DMS153 treated with DMSO at 0.1 percent for 48 hours (cell line): ENCODE results near the gene KCNJ11.

Experiments used
- DNase-seq: peaks from one replicate; lab custom pipeline; 2025; ENCODE audit not compliant: unreplicated experiment; lab: John Stamatoyannopoulos, UW

The KCNJ11 gene

DNA sequence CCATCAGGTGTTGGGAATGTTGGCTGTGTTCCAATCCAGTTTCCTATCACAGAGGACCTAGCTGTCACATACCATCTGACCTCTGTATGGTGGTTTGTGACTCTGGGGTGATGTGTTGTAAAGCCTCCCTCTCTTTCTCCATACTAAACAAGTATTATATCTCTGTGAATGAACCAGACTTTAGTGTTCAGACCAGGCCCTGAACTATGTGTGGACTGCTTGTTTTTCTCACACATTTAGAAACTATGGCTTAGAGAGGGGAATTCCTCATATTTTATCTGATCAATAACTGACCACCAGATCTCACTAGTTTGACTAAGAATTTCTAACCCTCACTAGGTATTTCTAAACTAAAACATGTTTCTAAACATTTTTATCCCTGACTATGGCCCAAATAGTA lies 19.4 kb downstream of the KCNJ11 start:
- no peak for DNase-seq

DNA sequence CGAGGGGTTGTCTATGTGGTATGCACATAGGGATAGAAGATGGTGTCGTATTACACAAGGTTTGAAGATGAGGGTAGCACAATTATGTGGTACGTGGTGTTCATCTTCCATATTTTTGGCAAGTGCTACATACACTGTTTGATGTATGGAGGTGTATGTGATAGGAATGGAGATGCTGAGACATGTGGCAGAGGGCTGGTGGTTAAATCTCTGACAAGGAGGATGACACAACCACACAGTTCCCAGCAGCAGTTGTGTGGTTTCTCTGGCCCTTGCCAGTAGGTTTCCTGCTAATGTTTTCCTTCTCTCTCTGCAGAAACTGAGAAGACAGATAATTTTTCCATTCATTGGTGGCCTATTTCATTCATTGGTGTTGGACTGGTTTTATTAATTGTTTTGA lies 19.9 kb downstream of the KCNJ11 start:
- no peak for DNase-seq

DNA sequence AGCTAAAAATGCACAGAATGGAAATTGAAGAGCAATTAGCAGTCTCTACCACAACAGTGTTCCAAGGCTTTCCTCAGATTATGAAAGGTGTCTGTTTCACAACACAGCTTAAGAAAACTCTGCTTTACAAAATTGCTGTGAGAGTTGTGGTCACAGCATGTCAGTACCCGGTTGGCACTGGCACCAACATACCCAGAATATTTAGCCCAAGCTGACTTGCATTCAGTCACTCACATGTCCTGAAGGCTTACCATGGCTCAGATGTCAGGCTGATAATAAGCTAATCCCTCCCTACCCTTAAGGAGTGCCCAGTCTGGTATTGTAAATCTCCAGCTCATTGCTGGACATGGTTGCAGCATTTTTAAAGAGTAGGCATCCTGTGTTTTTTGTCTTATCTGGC lies 22.0 kb downstream of the KCNJ11 start:
- no peak for DNase-seq

DNA sequence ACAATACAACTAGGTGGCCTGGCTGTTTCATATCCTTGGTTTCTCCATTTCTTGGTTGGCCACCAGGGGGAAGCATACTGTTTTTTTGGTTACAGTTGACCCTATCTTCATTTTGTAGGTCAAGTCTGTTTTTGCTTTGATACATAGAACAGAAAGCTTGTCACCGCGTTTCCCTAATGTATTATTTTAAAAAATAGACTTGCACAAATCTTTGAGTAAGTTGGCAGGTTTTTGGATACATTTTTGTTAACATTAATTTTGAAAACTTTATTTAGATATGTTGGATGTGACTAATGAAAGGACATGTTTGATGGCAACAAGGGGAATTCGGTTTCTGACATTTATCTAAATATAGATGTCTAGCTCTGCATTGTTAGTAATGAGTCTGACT lies 33.9 kb downstream of the KCNJ11 start:
- peak; percentile 69 for DNase-seq

DNA sequence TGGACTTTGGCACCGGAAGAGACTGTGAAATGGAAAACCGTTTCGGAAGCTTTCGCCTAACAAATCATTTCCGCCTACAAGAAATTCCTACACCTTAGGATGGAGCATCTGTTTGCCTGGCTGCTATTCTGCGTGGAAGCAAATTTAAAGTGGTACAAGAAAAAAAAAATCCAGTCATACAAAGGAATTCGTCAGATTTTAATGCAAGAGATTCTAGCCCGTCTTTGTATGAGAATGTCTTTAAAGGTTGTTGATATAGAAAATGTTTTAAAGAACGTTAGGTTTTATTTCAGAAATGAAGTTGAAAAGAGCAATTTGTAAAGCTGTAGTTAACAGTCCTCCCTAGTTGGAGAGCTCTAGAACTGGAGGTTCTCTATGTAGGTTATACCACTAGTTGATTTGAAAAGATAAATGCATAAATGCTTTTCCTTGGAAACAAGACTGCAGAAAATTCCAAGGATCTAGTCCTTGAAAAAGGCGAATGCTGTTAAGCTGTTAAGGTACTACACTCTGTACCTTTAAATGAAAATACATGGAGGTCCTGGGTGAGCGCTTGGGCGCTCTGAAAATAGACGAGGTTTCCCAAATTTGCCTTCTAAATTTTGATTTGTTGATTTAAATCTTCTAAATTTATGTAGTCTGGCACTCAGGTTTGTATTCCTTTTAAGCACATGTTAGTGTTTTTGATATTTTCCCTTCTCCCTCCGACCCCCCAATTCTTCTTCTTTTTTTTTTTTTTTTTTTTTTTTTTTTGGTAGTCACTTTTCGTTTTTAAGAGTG lies 34.4 kb downstream of the KCNJ11 start:
- no peak for DNase-seq

DNA sequence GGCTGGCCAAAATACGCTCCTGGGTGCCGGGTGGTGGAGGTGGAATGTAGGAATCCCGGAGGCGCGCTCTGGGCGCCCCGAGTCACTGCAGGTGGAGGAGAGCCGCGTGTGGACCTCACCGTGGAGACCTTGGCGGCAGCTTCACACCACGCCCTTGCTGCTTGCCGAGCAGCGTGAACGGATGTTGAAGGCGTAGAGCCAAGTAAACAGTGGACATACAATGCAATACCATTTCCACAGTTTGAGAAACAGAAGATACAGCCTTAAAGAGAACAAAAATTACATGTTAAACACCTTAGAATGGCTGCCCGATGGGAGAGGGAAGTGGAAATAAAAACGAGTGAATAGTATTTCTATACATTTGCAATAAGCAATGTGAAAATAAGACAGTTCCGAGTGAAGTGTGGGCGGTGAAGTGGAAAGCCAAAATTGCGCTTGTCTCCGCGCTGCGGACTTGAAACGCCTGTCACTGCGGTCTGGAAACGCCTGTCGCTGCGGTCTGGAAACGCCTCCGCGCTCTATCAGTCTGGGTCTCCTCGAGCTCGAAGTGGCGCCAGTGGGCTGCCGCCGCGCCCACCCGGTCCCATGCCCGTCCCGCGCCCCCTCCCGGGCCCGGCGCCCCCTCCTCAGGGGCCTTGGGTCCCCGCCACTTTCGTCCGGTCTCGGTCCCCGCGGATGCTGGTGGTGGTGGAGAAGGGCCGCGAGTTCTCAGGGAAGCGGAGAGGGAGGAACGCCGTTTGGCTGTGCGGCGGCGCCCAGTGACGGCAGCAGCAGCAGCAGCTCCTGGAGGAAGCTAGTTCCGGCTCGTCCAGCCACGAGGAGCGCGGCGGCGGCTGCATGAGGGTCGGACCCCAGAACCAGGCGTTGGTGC lies 35.3 kb downstream of the KCNJ11 start:
- peak; percentile 80 for DNase-seq

DNA sequence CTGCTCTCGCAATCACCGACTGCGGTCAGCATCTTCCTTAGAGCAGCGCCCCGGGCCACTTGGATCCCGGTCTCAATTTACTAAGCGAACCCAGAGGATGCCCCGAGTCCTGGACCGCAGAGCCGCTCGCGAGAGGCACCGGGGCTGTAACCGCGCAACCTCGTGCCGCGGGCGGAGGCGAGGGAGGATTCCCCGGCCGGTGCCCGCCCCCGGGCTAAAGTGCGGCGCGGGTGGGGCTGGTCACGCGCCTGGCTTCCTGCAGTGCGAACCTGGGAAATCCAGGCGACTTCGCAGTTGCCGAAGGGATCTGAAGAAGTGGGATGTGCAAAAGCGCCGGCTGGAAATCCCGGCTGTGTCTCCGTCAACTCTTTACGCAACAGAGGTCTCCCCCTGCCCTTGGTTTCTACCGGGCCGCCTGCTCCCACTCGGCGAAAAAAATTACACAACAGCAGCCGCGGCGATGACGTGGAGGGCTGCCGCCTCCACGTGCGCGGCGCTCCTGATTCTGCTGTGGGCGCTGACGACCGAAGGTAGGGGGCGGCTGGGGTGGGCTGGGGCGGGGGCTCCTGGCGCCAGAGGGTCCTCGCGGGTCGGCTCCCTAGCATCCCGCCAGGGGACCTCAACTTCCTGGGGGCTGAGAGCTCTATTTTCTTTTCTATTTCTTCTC lies 36.8 kb downstream of the KCNJ11 start, which contains the start of gene NCR3LG1:
NCR3LG1 (plus strand) TSS at position 291 of the 667 bp plus-strand sequence; CDS start at position 461, 170 bp downstream.
- no peak for DNase-seq

DNA sequence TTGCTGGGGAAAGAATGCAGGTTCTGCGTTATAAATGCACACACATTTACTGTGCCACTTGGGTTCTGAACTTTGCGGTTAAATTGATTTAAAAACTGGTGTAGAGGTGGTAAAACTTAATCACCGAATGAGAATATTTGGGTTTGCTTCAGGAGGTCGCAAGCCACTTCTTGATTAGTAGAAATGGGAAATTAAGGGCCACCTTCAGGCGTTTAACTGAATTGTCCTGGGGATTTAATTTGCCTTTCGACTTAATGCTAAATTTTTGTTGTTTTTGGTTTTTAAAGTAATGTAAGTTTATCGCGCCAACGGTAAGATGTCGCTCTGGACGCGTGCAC lies 37.3 kb downstream of the KCNJ11 start:
- DNase-seq = no peak

DNA sequence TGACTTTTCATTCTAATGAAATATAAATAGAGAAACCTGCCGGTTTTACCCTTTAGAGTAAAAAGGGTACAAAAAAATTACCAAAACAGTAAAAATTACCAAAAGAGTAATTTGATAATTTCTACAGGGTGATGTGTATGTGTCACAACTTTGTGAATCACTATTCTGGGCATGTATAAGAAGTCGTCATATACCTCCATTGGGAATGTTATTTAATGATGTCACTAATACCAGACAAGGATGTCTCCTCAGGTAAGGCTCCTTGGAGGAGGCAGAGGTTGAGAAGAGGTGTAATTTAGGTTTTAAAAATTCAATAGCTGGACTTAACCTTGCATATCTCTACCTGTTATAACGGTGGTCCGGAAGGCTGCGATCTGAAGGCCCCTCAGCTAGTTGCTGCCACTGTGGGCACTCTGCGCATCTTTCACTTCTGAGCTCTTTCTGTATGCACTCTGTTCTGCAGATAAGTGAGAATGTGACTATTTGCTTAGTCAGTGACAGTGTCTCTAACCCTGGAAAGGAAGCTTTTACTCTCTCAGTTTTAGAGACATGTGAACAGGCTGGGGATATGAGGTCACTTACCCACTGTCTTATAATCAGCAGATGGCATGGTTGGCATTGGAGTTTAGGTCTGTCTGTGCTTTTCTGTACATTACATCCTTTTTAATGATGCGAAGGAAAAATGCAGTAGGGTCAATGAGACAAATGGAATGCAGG lies 37.8 kb downstream of the KCNJ11 start:
- no peak for DNase-seq

DNA sequence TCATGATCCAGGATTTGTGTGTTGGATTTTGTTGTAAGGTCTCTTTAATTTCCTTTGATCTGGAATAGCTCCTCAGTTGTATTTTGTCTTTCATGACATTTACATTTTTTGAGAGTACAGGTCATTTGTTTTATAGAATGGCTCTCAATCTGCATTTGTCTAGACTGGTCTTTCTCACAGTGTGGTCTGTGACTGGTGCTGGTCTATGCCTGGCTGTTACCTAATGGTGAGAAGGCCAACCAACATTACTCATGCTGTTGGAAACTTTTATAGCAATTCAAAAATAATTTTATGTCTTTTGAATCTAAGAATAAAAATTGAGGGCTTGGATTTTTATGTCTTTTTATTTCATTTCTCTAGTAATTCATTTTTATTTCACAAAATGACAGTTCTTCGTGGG lies 40.8 kb downstream of the KCNJ11 start:
- DNase-seq = no peak

DNA sequence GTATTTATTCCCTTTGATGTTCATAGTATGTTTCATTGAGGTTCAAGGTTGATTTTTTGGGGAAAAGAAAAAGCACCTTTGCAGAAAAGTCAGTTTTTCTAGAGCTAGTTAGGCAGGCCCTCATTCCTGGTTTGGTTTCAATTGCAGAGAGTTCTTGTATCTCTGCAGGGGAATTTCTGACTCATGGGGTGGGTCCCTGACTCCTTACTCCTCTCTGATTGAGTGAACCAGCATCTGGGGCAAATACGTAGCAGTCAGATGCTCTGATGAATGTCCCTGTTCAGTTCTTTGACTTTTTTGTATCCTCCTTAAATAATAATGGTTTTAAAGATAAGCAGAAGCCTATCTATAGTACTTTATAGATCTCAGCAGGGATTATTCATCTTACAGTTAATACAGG lies 44.6 kb downstream of the KCNJ11 start:
- DNase-seq = no peak

DNA sequence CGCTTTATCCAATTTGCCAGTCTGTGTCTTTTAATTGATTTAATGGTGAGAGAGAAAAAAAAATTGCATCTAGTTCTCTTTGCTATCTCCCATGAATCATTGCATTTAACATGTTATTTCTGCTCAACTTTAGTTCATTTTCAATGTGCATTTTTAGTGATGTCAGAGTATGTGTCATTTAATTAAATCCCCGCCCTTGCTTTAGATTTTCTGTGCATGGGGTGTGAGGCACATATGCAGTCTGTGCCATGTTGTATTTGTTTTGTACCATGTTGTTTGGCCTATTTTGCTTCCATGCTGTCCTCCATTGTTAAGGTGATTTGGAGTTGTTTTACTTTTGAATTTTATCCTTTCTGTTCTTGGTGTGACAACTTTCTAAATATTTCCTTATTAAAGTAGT lies 45.2 kb downstream of the KCNJ11 start:
- no peak for DNase-seq
